Measurements from ENCODE around the gene MCOLN2.

Gene MCOLN2

GRCh38 chr1:84985365-84985764 is 11.5 kb downstream of the MCOLN2 start:
- H3K27ac ChIP-seq (ENCODE audit: low read depth, low read length) = peak overlapping the region; percentile 12
- peaks cover 84% of the 10 kb centered on the region for H3K79me2 ChIP-seq (ENCODE audit: control insufficient read depth, low read length)
- TF ChIP-seq, protein P1, sequence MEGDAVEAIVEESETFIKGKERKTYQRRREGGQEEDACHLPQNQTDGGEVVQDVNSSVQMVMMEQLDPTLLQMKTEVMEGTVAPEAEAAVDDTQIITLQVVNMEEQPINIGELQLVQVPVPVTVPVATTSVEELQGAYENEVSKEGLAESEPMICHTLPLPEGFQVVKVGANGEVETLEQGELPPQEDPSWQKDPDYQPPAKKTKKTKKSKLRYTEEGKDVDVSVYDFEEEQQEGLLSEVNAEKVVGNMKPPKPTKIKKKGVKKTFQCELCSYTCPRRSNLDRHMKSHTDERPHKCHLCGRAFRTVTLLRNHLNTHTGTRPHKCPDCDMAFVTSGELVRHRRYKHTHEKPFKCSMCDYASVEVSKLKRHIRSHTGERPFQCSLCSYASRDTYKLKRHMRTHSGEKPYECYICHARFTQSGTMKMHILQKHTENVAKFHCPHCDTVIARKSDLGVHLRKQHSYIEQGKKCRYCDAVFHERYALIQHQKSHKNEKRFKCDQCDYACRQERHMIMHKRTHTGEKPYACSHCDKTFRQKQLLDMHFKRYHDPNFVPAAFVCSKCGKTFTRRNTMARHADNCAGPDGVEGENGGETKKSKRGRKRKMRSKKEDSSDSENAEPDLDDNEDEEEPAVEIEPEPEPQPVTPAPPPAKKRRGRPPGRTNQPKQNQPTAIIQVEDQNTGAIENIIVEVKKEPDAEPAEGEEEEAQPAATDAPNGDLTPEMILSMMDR (IDR thresholded peaks at IDR 0.05; ENCODE audit: low read depth, low read length, poor library complexity, severe bottlenecking) = no peak
- TF ChIP-seq EZH2phosphoT487 (IDR thresholded peaks at IDR 0.05; ENCODE audit: borderline replicate concordance, low read length) = no peak
- no peaks in the 10 kb centered on the region for H3K9me3 ChIP-seq (ENCODE audit: control insufficient read depth, insufficient read depth, low read length)
- H3K9me2 ChIP-seq (replicated peaks; ENCODE audit: control insufficient read depth, low read length) = no peaks in the 10 kb centered on the region
- H3K36me3 ChIP-seq (ENCODE audit: control insufficient read depth, low read length) = peaks cover 43% of the 10 kb centered on the region
- H3K4me2 ChIP-seq (ENCODE audit: low read length) = peak overlapping the region; percentile 48
- no peaks in the 10 kb centered on the region for H3K27me3 ChIP-seq (ENCODE audit: control insufficient read depth, low read length)
- peak overlapping the region; percentile 13; the same call in 1 of the 2 replicates for H3K4me3 ChIP-seq (ENCODE audit: low read length)
- peaks cover 11% of the 10 kb centered on the region for H3F3A ChIP-seq (ENCODE audit: control insufficient read depth, insufficient read depth)
- peaks cover 3% of the 10 kb centered on the region; the same call in 1 of the 2 replicates for H4K20me1 ChIP-seq (ENCODE audit: control insufficient read depth, insufficient read depth, low read depth, low read length)
- peaks cover 40% of the 10 kb centered on the region for H3K4me1 ChIP-seq (ENCODE audit: control insufficient read depth, low read length)

- no peaks in the 10 kb centered on the region for H3F3A ChIP-seq (ENCODE audit: control insufficient read depth, insufficient read depth)
- peaks cover 39% of the 10 kb centered on the region for H3K36me3 ChIP-seq (ENCODE audit: control insufficient read depth, low read length)
- peaks cover 3% of the 10 kb centered on the region; the same call in 1 of the 2 replicates for H4K20me1 ChIP-seq (ENCODE audit: control insufficient read depth, insufficient read depth, low read depth, low read length)
- H3K9me2 ChIP-seq (replicated peaks; ENCODE audit: control insufficient read depth, low read length) = no peaks in the 10 kb centered on the region
- H3K9me3 ChIP-seq (ENCODE audit: control insufficient read depth, insufficient read depth, low read length) = peaks cover 7% of the 10 kb centered on the region
- no peak overlapping the region for H3K4me3 ChIP-seq (ENCODE audit: low read length)
- no peak overlapping the region for H3K4me2 ChIP-seq (ENCODE audit: low read length)
- H3K4me1 ChIP-seq (ENCODE audit: control insufficient read depth, low read length) = peaks cover 29% of the 10 kb centered on the region
- no peak overlapping the region for H3K27ac ChIP-seq (ENCODE audit: low read depth, low read length)
- H3K27me3 ChIP-seq (ENCODE audit: control insufficient read depth, low read length) = no peaks in the 10 kb centered on the region
- peaks cover 89% of the 10 kb centered on the region for H3K79me2 ChIP-seq (ENCODE audit: control insufficient read depth, low read length)
- TF ChIP-seq, protein P1 (IDR thresholded peaks at IDR 0.05; ENCODE audit: low read depth, low read length, poor library complexity, severe bottlenecking) = no peak
- no peak for TF ChIP-seq EZH2phosphoT487 (IDR thresholded peaks at IDR 0.05; ENCODE audit: borderline replicate concordance, low read length)
Observed at GRCh38 chr1:84982395-84982794, 14.5 kb downstream of the MCOLN2 start.

DNA sequence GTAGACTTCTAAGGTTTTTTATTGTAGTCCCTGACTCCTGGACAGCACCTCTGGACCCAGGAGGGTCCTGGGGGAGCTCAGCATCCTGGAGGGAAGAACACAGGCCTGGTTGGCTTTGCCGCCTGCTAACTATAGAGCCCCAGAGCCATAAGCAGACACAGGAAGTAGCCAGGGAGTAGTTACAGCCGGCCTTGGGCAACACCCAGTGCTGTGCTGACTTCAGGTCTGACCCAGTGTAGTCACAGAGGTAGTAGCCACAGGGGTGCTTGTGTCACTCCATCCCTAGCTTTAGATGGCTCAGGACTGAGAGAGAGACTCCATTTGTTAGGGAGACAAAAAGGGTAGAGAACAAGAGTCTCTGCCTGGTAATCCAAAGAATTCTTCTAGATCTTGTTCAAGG is 21.9 kb downstream of the MCOLN2 start:
- TF ChIP-seq, protein P1 (IDR thresholded peaks at IDR 0.05; ENCODE audit: low read depth, low read length, poor library complexity, severe bottlenecking) = no peak
- no peak for TF ChIP-seq EZH2phosphoT487 (IDR thresholded peaks at IDR 0.05; ENCODE audit: borderline replicate concordance, low read length)
- Histone ChIP-seq H3K79me2 (ENCODE audit: control insufficient read depth, low read length) (peaks cover 88% of the 10 kb centered on the region), H3K4me1 (ENCODE audit: control insufficient read depth, low read length) (peaks cover 44% of the 10 kb centered on the region), H4K20me1 (ENCODE audit: control insufficient read depth, insufficient read depth, low read depth, low read length) (no peaks in the 10 kb centered on the region), H3K27me3 (ENCODE audit: control insufficient read depth, low read length) (no peaks in the 10 kb centered on the region), H3F3A (ENCODE audit: control insufficient read depth, insufficient read depth) (no peaks in the 10 kb centered on the region), H3K36me3 (ENCODE audit: control insufficient read depth, low read length) (peaks cover 18% of the 10 kb centered on the region), H3K9me2 (replicated peaks; ENCODE audit: control insufficient read depth, low read length) (no peaks in the 10 kb centered on the region), H3K27ac (ENCODE audit: low read depth, low read length) (no peak overlapping the region), H3K9me3 (ENCODE audit: control insufficient read depth, insufficient read depth, low read length) (peaks cover 6% of the 10 kb centered on the region), H3K4me3 (ENCODE audit: low read length) (no peak overlapping the region), H3K4me2 (ENCODE audit: low read length) (no peak overlapping the region)
